Measurements from ENCODE around the gene IL17D.
"Not testable (repeated sequence)": the region's sequence is repeated elsewhere in the genome, so short reads cannot be mapped to it uniquely, and the experiment has no call there.

IL17D gene, protein sequence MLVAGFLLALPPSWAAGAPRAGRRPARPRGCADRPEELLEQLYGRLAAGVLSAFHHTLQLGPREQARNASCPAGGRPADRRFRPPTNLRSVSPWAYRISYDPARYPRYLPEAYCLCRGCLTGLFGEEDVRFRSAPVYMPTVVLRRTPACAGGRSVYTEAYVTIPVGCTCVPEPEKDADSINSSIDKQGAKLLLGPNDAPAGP

DNA sequence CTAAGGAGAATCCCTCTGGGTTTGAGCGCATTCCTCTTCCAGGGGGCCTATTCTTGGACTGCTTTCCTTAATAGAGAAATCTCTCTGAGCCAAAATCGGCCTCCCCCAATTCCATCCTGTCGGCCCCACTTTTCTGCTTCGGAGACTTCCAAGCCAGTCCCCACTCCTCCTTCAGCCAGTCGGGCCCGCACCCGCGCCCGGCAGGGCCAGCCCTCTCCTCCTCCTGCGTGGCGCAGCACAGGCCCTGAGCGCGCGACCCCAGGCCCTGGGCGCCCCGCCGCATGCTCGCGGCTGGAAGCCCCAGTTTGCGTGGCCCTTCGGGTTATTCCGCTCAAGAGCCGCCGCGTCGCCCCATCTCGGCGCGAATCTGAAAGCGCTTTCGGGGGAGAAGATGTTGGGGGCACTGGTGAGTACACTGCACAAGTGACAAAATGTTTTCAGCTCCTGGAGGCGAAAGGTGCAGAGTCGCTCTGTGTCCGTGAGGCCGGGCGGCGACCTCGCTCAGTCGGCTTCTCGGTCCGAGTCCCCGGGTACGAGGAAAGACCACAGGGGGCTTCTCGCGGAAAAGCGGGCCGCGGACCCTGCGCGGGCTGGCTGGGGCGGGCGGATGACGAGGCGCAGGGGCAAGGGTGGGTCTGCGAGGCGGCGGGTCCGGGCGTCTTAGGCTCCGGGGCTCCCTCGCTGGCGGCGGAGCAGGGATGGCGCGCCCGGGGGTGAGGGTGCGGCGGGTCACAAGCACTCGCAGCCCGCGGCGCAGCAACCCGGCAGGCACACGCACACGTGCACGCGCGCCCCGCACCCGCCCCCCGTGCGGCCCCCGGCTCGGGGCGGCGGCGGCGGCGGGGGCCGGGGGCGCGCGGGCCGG, at the start of gene IL17D:
IL17D (plus strand) TSS at position 785 of the 865 bp plus-strand sequence. CDS start 303 bp downstream, outside the sequence.
- in situ Hi-C loops (cut with MboI; ENCODE audit: low sequenced_read_pairs) = no loop called here

DNA sequence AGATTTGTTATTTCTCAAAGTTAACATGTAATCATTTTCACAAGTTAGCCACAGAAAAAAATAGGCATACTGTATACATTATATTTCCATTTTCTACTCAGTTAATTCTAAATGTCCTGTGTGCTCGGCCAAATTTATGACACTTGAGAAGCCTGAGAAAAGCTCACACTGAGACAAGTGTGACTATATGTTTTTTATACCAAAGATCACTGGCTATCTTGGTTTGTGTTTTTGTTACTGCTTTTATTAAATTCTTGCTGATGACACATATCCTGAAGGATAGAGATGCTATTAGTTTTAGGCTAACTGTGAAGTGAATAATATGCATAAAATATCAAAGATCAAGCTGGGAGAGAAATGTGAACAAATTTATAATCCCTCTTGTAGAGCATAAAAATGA, 49.3 kb upstream of the IL17D start:
- in situ Hi-C loops (cut with MboI; ENCODE audit: low sequenced_read_pairs) = no loop called here

GRCh38 chr13:20658451-20659040, 45.0 kb upstream of the IL17D start:
- in situ Hi-C loops (cut with MboI; ENCODE audit: low sequenced_read_pairs) = no loop called here

DNA sequence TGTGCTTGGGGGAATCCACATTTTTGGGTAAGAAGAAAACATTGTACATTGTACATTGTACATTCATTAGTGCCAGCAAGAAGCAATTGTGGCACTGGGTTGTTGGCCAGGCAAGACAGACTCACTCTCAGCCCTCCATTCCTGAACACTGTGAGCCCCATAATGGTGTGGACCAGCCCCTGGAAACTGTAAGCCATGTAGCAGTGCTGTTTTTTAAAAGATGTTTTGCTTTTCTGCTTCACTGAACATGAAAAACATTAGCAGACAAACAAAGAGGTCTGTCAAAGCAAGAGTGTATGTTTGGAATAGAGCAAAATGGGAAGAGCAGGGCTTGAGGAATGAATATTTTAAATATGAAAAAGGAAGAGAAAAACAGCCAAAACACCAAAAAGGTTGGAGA, 39.1 kb upstream of the IL17D start:
- in situ Hi-C loops (cut with MboI; ENCODE audit: low sequenced_read_pairs) = no loop called here

- in situ Hi-C loops (cut with MboI; ENCODE audit: low sequenced_read_pairs) = no loop called here
Measured at GRCh38 chr13:20666948-20667347, 36.6 kb upstream of the IL17D start.

DNA sequence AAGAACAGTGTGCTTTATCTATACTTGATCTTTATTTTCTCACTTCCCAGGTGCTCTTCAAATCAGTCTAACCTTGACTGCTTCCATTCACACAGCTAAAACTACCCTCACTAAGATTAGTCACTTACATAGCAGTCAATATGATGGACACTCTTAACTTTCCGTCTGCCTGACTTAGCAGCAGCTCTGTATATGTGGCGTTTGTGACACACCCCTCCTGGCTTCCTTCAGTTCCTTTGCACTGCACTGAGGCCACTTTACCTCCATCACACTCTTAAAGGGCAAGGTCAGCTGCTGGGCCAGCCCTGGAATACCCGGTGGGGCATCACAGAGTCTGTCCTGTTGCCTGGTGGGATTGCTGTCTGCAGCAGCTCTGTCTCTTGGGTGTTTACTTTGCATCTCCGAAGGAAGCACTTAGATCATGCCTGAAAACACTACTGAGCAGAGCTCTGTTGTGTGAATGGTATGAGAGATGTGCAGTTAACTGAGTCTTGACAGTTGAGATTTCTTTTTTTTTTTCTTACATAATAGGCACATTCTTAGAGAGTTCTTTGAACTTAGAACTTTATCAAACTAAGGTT, 35.6 kb upstream of the IL17D start:
- in situ Hi-C loops (cut with MboI; ENCODE audit: low sequenced_read_pairs) = no loop called here

DNA sequence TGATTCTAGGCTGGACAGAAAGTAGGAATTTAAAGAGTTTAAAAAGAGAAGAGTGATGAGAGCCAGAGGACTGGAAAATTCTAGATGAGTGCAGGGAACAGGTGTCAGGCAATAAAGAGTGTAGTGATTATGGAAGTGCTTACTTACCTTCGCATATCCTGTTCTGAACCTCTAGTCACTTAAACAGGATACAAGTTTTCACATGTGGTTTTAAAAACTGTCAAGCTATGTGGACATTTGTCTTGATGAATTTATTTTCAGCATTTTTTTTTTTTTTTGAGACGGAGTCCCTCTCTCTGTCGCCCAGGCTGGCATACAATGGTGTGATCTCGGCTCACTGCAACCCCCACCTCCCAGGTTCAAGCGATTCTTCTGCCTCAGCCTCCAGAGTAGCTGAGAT, 34.3 kb upstream of the IL17D start:
- in situ Hi-C loops (cut with MboI; ENCODE audit: low sequenced_read_pairs) = no loop called here

GRCh38 chr13:20671789-20672188, 31.7 kb upstream of the IL17D start:
- in situ Hi-C loops (cut with MboI; ENCODE audit: low sequenced_read_pairs) = no loop called here

DNA sequence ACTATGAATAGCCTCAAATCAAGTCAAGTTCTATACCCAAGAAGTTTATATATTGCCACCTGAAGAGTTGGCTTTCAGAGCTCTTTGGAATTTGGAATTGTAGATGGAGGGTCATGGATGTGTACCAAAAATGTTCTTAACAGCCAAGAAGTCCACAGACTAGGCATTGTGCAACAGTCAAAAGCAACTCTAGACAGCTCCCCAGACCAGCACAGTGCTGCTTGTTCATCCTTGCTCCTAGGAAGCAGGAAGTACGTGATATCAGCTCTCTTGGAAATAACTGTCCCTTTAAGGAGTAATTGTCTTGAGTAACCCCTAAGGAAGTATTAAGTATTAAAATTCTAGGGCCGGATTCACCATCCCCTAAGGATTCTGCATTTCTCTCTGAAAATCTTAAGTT, 30.7 kb upstream of the IL17D start:
- in situ Hi-C loops (cut with MboI; ENCODE audit: low sequenced_read_pairs) = no loop called here

DNA sequence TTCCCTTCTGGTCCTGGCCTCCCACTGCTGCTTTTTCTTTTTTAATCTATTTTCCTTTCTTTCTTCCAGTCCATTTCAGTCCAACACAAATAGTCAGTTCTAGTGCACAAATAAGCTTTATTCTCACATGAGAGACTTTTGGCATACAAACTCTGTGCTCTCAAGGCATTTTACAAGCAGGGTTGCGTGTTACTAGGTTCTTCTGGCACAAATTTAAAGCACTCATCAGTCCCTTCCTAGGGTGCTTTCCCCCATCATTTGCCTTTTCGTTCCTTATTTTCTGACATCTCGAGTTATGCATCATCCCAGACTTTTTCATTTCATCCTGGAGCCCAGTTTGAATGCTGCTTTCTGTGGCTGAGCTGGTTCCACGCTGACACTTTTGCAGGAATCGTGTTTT, 29.8 kb upstream of the IL17D start:
- in situ Hi-C loops (cut with MboI; ENCODE audit: low sequenced_read_pairs) = no loop called here

- in situ Hi-C loops (cut with MboI; ENCODE audit: low sequenced_read_pairs) = no loop called here
Measured at GRCh38 chr13:20676213-20676612, 27.3 kb upstream of the IL17D start.

GRCh38 chr13:20678606-20679005, 24.9 kb upstream of the IL17D start:
- in situ Hi-C loops (cut with MboI; ENCODE audit: low sequenced_read_pairs) = not testable (repeated sequence)

DNA sequence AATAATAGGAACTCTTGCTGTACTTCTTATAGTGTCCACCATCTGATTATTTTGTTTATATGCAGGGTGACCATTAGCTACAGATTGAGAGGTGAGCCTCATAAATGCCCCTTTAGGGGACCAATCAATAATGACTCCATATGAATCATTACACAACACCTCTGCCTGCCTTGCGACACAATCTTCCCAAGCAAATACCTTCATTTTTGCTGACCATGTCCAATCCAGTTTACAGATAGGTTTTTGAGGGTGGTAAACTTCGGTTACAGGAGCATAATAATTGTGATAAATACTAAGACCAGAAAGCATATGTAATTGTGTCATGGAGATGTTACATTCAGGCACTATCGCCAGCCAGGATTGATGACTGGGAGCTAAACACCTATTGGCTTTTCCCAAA, 23.6 kb upstream of the IL17D start:
- in situ Hi-C loops (cut with MboI; ENCODE audit: low sequenced_read_pairs) = no loop called here

- in situ Hi-C loops (cut with MboI; ENCODE audit: low sequenced_read_pairs) = no loop called here
Measured at GRCh38 chr13:20680416-20681080, 23.0 kb upstream of the IL17D start.

DNA sequence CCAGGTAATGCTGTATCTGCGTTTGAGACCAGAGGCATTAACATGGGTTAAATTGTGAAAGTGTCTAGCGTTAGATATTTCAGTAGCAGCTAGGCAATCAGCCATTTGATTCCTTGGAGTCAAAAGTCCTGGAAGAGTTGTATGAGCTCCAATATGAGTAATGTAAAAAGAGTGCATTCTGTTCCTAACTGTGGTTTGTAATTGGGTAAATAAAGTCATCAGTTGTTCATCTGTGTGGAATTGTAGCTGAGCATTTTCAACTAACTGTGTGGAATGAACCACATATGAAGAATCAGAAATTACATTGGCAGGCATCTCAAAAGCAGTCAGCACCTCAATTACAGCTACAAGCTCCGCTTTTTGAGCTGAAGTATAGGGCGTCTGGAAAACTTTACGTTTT, 22.0 kb upstream of the IL17D start:
- in situ Hi-C loops (cut with MboI; ENCODE audit: low sequenced_read_pairs) = not testable (repeated sequence)

DNA sequence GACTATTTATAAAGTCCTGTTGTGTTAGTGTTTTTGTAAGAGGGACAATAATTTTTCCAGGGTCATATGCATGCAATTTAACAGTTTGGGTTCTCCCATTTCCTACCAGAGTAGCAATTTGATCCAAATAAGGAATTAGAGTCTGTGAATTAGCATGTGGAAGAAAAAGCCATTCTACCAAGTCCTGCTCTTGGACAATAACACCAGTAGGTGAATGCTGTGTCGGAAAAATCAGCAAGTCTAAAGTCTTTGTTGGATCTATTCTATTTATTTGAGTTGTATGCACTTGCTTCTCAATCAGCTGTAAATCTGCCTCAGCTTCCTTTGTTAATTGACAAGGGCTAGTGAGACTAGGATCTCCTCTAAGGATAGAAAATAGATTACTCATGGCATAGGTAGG, 21.4 kb upstream of the IL17D start:
- in situ Hi-C loops (cut with MboI; ENCODE audit: low sequenced_read_pairs) = no loop called here

GRCh38 chr13:20684041-20684440, 19.5 kb upstream of the IL17D start:
- in situ Hi-C loops (cut with MboI; ENCODE audit: low sequenced_read_pairs) = no loop called here

DNA sequence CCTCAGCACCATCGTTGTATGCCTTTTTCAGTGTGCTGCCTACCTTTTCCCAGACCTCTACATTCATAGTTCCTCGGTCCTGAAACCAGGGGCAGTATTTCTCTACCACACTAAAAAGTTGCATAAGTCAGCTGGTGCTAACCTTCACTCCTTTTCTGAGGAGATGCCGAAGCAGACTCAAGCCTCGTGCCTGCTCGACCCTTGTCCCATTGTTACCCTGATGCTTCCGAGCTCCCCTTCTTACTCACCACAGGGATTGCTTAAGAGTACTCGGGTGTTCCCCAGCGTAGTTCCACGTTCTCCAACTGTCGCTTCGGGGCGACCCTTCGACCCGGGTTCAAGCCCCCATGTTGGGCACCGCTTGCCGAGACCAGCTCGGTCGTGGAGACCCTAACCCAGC, 19.0 kb upstream of the IL17D start:
- in situ Hi-C loops (cut with MboI; ENCODE audit: low sequenced_read_pairs) = no loop called here

DNA sequence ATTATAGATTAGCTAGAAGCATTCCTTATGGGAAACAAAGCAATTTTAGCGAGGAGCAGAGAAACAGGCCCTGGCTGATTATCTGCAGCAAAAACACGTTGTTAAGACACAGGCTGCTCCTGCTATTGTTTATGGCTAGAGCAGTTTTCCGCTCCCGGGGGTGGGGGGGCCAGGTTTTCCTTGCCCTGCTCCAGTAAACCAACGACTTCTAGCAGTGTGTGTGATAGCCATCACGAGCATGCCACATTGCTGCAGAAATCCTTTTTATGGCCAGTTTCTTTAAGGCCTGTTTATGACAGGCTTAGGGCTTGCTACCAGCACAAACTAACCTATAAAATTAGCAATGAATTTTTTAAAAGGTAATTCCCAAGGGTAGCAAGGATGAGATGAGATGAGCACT, 18.4 kb upstream of the IL17D start:
- in situ Hi-C loops (cut with MboI; ENCODE audit: low sequenced_read_pairs) = no loop called here

- in situ Hi-C loops (cut with MboI; ENCODE audit: low sequenced_read_pairs) = no loop called here
Measured at GRCh38 chr13:20686167-20686566, 17.3 kb upstream of the IL17D start.

DNA sequence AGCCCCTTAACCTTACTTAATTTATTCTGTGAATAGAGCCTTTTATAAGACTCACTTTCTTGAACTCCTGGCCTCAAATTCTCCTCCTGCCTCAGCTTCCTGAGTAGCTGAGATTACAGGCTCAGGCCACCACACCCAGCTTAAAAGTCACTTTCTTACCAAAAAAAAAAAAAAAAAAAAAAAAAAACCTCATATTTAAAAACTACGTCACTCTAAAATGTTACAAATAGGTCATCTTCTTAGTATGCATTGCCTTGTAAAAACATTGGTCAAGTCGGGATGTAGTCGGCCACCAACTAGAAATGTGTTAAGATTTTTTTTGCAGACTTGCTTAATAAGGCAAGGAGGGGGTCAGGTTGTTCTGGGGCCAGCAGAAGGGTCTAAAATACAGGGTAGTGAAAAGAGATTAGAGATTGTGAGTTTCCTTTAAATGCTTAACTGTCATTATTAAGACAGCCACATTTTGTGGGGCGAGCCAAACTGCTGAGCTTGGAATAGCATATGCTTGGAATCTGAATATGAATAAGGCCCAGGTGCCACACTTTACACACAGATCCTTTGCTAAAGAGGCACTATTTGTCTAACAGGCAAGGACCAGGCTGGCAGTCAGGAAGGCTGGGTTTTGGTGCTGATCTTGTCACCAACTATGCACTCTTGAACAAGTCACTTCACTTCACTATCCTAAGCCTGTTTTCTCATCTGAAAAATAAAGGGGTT, 16.5 kb upstream of the IL17D start:
- in situ Hi-C loops (cut with MboI; ENCODE audit: low sequenced_read_pairs) = no loop called here
